OCI-LY7 (cell line): ENCODE data around the gene ALKBH4. TPM values are rescaled to one million over a fixed set of nuclear protein-coding genes. Genes with fewer than 3 reads are reported as not detected.
A peak's percentile ranks its signal among the peaks of the same experiment; 100 is the strongest.

Experiments
- BruUV-seq: library from RNA; stranded (reverse); fragments of 400-500 nt; replicated peaks from 2 replicates; lab custom pipeline; 2021; lab: Mats Ljungman, UMichigan
- CTCF ChIA-PET: fragments of 300-600 bp; sonication (Branson Sonifier 250); formaldehyde crosslinking; loops from one replicate; lab custom pipeline; 2022; ENCODE audit warnings: antibody characterized with exemption; ENCODE audit not compliant: unreplicated experiment; lab: Charles Lee
- POLR2A ChIA-PET: fragments of 300-600 bp; sonication (Branson Sonifier 250); formaldehyde crosslinking; loops from one replicate; lab custom pipeline; 2022; ENCODE audit warnings: antibody characterized with exemption; lab: Charles Lee
- DNase-seq: peaks from one replicate; pipeline ENCODE4 v3.0.0-alpha.2; 2015; ENCODE audit warnings: low spot score
- H2AFZ ChIP-seq: fragments of 200-600 bp; sonication (generic), shearing (Covaris generic); 2 replicates; pipeline ENCODE4 v1.6.1; 2014; ENCODE audit warnings: mild to moderate bottlenecking, antibody characterized with exemption, low read length, moderate library complexity
- H3K27ac ChIP-seq: fragments of 200-600 bp; sonication (generic); 2 replicates; pipeline ENCODE4 v1.5.1; 2014; ENCODE audit warnings: mixed run types, low read depth, mild to moderate bottlenecking, moderate library complexity, low read length, inconsistent platforms; ENCODE audit not compliant: poor library complexity, severe bottlenecking
- H3K36me3 ChIP-seq: fragments of 200-600 bp; sonication (generic); 2 replicates; pipeline ENCODE4 v1.6.1; 2014; ENCODE audit warnings: mild to moderate bottlenecking, antibody characterized with exemption, low read length, moderate library complexity, mixed read lengths; ENCODE audit not compliant: insufficient read depth
- H3K4me1 ChIP-seq: fragments of 200-600 bp; sonication (generic); 2 replicates; pipeline ENCODE4 v1.5.1; 2014; ENCODE audit warnings: mild to moderate bottlenecking, low read length; ENCODE audit not compliant: insufficient read depth, poor library complexity, severe bottlenecking
- H3K4me2 ChIP-seq: fragments of 200-600 bp; sonication (generic); 2 replicates; pipeline ENCODE4 v1.6.1; 2014; ENCODE audit warnings: mild to moderate bottlenecking, low read length
- H3K4me3 ChIP-seq: fragments of 200-600 bp; sonication (generic); 2 replicates; pipeline ENCODE4 v1.5.1; 2014; ENCODE audit warnings: mild to moderate bottlenecking, low read depth, low read length; ENCODE audit not compliant: poor library complexity, severe bottlenecking
- H3K79me2 ChIP-seq: fragments of 200-600 bp; sonication (generic); 2 replicates; pipeline ENCODE4 v1.6.1; 2016; ENCODE audit warnings: low read depth, mild to moderate bottlenecking, low read length, moderate library complexity, mixed read lengths; ENCODE audit not compliant: insufficient read depth
- H3K9me2 ChIP-seq: fragments of 200-600 bp; sonication (generic); 2 replicates; pipeline ENCODE4 v1.6.1; 2016; ENCODE audit warnings: mild to moderate bottlenecking, low read length, mixed read lengths; ENCODE audit not compliant: insufficient read depth
- H3K9me3 ChIP-seq: fragments of 200-600 bp; sonication (generic); 2 replicates; pipeline ENCODE4 v1.6.1; 2014; ENCODE audit warnings: mild to moderate bottlenecking, mixed run types, low read length, mixed read lengths
- H4K20me1 ChIP-seq: fragments of 200-600 bp; sonication (generic); 2 replicates; pipeline ENCODE4 v1.6.1; 2014; ENCODE audit warnings: mild to moderate bottlenecking, antibody characterized with exemption, low read length, moderate library complexity, mixed read lengths; ENCODE audit not compliant: insufficient read depth
- EZH2phosphoT487 ChIP-seq: fragments of 200-600 bp; sonication (generic); IDR thresholded peaks from 2 replicates; pipeline ENCODE4 v1.6.1; 2018; ENCODE audit warnings: low read depth, borderline replicate concordance, mild to moderate bottlenecking, mixed run types, antibody characterized with exemption, low read length, moderate library complexity, mixed read lengths
- intact Hi-C: fragments of 100-400 bp; cut with micrococcal nuclease; formaldehyde crosslinking; loops from one replicate; pipeline ENCODE4 v1.10.0; 2022; ENCODE audit not compliant: unreplicated experiment
- total RNA-seq, 2 experiments: library from RNA; depleted of rRNA in 1 of 2; stranded (reverse); fragments of >200 nt in 1 of 2; shearing (Covaris generic) in 1 of 2; gene quantifications; 2 replicates each; pipeline ENCODE4 v1.2.3, GENCODE V29; 2014 to 2022
- TF ChIP-seq, protein P1 (sequence below): fragments of 200-600 bp; sonication (generic); conservative IDR thresholded peaks from 2 replicates; pipeline ENCODE4 v1.5.1; 2014; ENCODE audit warnings: mild to moderate bottlenecking, antibody characterized with exemption, low read length, moderate library complexity, mixed read lengths

The ALKBH4 gene
- total RNA-seq, 2 experiments from 2014 or later = 13.3 to 17.5 TPM

DNA sequence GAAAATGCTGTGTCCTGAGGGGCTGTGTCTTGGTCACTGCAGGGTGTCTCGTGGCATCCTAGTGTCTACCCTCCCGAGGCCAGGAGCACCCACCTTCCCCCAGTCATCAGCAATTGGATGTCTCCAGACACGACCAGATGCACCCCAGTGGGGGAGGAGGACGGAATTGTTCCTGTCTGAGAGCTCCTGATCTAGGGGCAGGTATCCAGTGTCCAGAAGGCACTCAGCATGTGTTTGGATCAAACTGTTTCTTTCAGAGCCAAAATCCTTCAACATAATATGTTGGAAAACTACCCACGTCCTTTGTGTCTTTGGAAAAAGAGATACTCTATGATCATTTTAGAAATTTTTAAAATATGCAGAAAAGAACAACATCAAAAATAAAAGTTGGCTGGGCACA lies 51.6 kb downstream of the ALKBH4 start:
- POLR2A ChIA-PET = interaction anchor here (1.1 to 1.3 kb wide), 3 partner anchors 13 to 51 kb away, joined by 3 to 6 read pairs (median 4); partner anchors contain the start of genes ALKBH4, LRWD1 and PRKRIP1
- H4K20me1 ChIP-seq = no peaks in the 10 kb centered on the region
- CTCF ChIA-PET = interaction anchor here (1.0 to 1.8 kb wide), 4 partner anchors 13 to 37 kb away, joined by 3 to 7 read pairs (median 6); no protein-coding TSS in a partner anchor
- intact Hi-C loops = no loop called here
- peak overlapping the region; percentile 15 for H3K27ac ChIP-seq
- peaks cover 64% of the 10 kb centered on the region for H3K4me1 ChIP-seq
- no peak for TF ChIP-seq EZH2phosphoT487
- TF ChIP-seq, protein P1, sequence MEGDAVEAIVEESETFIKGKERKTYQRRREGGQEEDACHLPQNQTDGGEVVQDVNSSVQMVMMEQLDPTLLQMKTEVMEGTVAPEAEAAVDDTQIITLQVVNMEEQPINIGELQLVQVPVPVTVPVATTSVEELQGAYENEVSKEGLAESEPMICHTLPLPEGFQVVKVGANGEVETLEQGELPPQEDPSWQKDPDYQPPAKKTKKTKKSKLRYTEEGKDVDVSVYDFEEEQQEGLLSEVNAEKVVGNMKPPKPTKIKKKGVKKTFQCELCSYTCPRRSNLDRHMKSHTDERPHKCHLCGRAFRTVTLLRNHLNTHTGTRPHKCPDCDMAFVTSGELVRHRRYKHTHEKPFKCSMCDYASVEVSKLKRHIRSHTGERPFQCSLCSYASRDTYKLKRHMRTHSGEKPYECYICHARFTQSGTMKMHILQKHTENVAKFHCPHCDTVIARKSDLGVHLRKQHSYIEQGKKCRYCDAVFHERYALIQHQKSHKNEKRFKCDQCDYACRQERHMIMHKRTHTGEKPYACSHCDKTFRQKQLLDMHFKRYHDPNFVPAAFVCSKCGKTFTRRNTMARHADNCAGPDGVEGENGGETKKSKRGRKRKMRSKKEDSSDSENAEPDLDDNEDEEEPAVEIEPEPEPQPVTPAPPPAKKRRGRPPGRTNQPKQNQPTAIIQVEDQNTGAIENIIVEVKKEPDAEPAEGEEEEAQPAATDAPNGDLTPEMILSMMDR = no peak
- no peak overlapping the region for H2AFZ ChIP-seq
- no TSS peak for BruUV-seq
- H3K36me3 ChIP-seq = peaks cover 91% of the 10 kb centered on the region
- no peaks in the 10 kb centered on the region for H3K9me3 ChIP-seq
- H3K4me3 ChIP-seq = no peak overlapping the region
- no peaks in the 10 kb centered on the region for H3K9me2 ChIP-seq
- H3K79me2 ChIP-seq = peaks cover 42% of the 10 kb centered on the region; the same call in 1 of the 2 replicates
- DNase-seq = no peak
- peak overlapping the region; percentile 18; the same call in 1 of the 2 replicates for H3K4me2 ChIP-seq

DNA sequence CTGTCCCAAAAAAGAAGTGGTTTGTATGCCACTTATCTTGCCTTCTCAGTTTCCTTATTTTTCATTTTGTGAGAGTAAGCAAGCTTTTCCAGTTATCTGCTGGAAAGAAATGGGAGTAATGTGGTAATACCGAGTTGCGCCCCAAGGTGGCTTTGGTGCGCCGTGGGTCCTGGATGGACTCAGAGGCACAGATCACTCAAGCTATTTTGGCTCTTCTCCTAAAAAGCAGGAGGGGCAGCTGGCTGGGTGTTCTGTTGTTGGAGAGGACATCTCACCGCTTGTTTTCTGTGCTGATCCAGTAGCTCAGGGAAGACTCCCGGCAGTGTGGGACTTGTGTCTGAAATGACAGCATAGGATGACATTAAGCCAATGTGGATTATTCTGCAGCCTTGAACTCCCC lies 52.1 kb downstream of the ALKBH4 start:
- Histone ChIP-seq H3K9me2 (no peaks in the 10 kb centered on the region), H2AFZ (no peak overlapping the region), H4K20me1 (no peaks in the 10 kb centered on the region), H3K4me3 (no peak overlapping the region), H3K9me3 (no peaks in the 10 kb centered on the region), H3K4me2 (peak overlapping the region; percentile 18; the same call in 1 of the 2 replicates), H3K4me1 (peaks cover 69% of the 10 kb centered on the region), H3K79me2 (peaks cover 42% of the 10 kb centered on the region; the same call in 1 of the 2 replicates), H3K27ac (peak overlapping the region; percentile 15), H3K36me3 (peaks cover 93% of the 10 kb centered on the region)
- peak; percentile 63 for DNase-seq
- BruUV-seq = no TSS peak
- intact Hi-C loops = loop anchor here (1.0 kb wide), 3 partner anchors 13 to 38 kb away; no protein-coding TSS in a partner anchor
- ChIA-PET POLR2A (interaction anchor here (0.7 to 1.3 kb wide), 4 partner anchors 13 to 54 kb away, joined by 3 to 6 read pairs (median 4); partner anchors contain the start of genes ALKBH4, LRWD1 and PRKRIP1), CTCF (interaction anchor here (1.0 to 1.8 kb wide), 4 partner anchors 13 to 37 kb away, joined by 3 to 7 read pairs (median 6); no protein-coding TSS in a partner anchor)
- TF ChIP-seq EZH2phosphoT487 = no peak
- TF ChIP-seq, protein P1 = peak; percentile 85

DNA sequence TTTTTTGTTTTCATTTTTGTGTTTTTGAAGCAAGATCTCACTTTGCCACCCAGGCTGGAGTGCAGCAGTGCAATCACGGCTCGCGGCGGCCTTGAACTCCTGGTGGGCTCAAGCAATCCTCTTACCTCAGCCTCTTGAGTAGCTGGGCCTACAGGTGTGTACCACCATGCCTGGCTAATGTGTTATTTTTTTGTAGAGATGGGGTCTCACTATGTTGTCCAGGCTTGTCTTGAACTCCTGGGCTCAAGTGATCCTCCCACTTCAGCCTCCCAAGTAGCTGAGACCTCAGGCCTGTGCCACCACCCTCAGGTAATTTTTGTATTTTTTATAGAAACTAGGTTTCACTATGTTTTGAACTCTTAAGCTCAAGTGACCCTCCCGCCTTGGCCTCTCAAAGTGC lies 53.7 kb downstream of the ALKBH4 start:
- H4K20me1 ChIP-seq = no peaks in the 10 kb centered on the region
- TF ChIP-seq, protein P1 = no peak
- TF ChIP-seq EZH2phosphoT487 = no peak
- no TSS peak for BruUV-seq
- POLR2A ChIA-PET = no interaction called here
- peaks cover 67% of the 10 kb centered on the region for H3K4me1 ChIP-seq
- H3K27ac ChIP-seq = no peak overlapping the region
- H3K79me2 ChIP-seq = peaks cover 42% of the 10 kb centered on the region; the same call in 1 of the 2 replicates
- H3K4me3 ChIP-seq = no peak overlapping the region
- CTCF ChIA-PET = interaction anchor here (1.3 kb wide), 2 partner anchors 15 to 39 kb away, joined by 4 read pairs; no protein-coding TSS in a partner anchor
- no peak overlapping the region for H2AFZ ChIP-seq
- intact Hi-C loops = no loop called here
- no peaks in the 10 kb centered on the region for H3K9me2 ChIP-seq
- H3K9me3 ChIP-seq = no peaks in the 10 kb centered on the region
- peaks cover 96% of the 10 kb centered on the region for H3K36me3 ChIP-seq
- DNase-seq = no peak
- H3K4me2 ChIP-seq = no peak overlapping the region
